ENCODE measurements around the gene SACS. TPM values are rescaled to one million over a fixed set of nuclear protein-coding genes. Genes with fewer than 3 reads are reported as not detected.

The SACS gene
- total RNA-seq, 1 experiment from 2014 or later, result 53.0 TPM

DNA sequence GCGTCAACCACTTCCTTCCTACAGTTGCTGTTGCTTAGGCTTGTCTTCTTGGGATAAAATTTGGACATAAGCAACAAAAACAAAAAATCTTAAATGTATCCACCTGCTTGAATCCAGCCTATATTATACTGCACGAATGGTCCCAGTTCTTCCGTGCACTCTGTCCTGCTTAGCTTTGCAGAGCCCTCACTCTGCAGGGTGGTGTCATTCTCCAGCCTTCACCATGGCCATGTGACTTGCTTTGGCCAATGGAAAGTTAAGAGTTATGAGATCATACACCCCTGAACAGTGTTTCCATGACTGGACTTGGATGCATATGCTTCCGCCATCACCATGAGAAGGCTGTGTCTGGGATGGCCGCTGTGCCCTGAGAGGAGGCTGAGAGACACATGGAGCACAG, 27.4 kb upstream of the SACS start:
- Histone ChIP-seq H3K18ac (ENCODE audit: insufficient read length, low read depth, low read length) (no peak overlapping the region), H2BK5ac (ENCODE audit: insufficient read length, low read length) (no peak overlapping the region), H3K23me2 (ENCODE audit: insufficient read length, low read depth, low read length, poor library complexity, severe bottlenecking) (no peaks in the 10 kb centered on the region), H4K91ac (ENCODE audit: insufficient read length, low read depth, low read length) (no peak overlapping the region), H3K14ac (ENCODE audit: insufficient read depth, low read length) (no peak overlapping the region), H4K8ac (replicated peaks; ENCODE audit: insufficient read length, low read depth, low read length) (no peak overlapping the region), H3K27me3 (ENCODE audit: insufficient read depth, low read length) (no peaks in the 10 kb centered on the region; the same call in 1 of the 2 replicates), H2BK120ac (ENCODE audit: low read depth, low read length, poor library complexity, severe bottlenecking) (no peak overlapping the region), H3K27ac (ENCODE audit: insufficient read length, low read depth, low read length) (no peak overlapping the region), H4K20me1 (ENCODE audit: control insufficient read depth, insufficient read depth, insufficient read length) (no peaks in the 10 kb centered on the region), H3K4me2 (ENCODE audit: insufficient read depth, insufficient read length, low read length) (no peak overlapping the region), H4K5ac (ENCODE audit: insufficient read length, low read depth, low read length) (no peak overlapping the region), H3K9me3 (ENCODE audit: control insufficient read depth, low read depth, low read length) (no peaks in the 10 kb centered on the region), H2BK12ac (ENCODE audit: insufficient read length, low read depth, low read length) (no peak overlapping the region), H3K79me2 (ENCODE audit: insufficient read depth, low read length) (no peaks in the 10 kb centered on the region), H2BK20ac (ENCODE audit: low read depth, low read length, poor library complexity, severe bottlenecking) (no peak overlapping the region), H2AK5ac (ENCODE audit: insufficient read length, low read length) (no peak overlapping the region), H2BK15ac (ENCODE audit: low read depth, low read length) (no peak overlapping the region), H2AFZ (ENCODE audit: low read length) (no peak overlapping the region), H3K79me1 (ENCODE audit: insufficient read depth, low read depth, low read length, poor library complexity, severe bottlenecking) (no peaks in the 10 kb centered on the region), H3K23ac (ENCODE audit: insufficient read length, low read depth, low read length) (no peak overlapping the region), H3K4ac (ENCODE audit: low read depth, low read length) (no peak overlapping the region), H3T11ph (ENCODE audit: low read length) (no peak overlapping the region), H3K9ac (ENCODE audit: extremely low read depth, insufficient read length, low read length) (no peak overlapping the region), H3K4me1 (ENCODE audit: insufficient read depth, low read length) (peaks cover 4% of the 10 kb centered on the region; the same call in 1 of the 2 replicates), H3K56ac (ENCODE audit: insufficient read length, low read depth, low read length) (no peak overlapping the region)
- no peak for DNase-seq
- peaks cover 0 to 7% (median 0%) of the 10 kb centered on the region in 3 experiments; a peak in 2 of 7 replicates for H3K36me3 Mint-ChIP-seq (ENCODE audit: insufficient read depth in 1 of 3, low read depth in 3 of 3)
- no peak overlapping the region for H3K27ac Mint-ChIP-seq
- H3K27me3 Mint-ChIP-seq (ENCODE audit: low read depth), result peaks cover 12% of the 10 kb centered on the region
- WGBS (ENCODE audit: extremely low coverage, insufficient read length, low lambda C conversion rate), result no CpG with 5 or more reads among the region's 5 CpGs
- TF ChIP-seq, protein P1, sequence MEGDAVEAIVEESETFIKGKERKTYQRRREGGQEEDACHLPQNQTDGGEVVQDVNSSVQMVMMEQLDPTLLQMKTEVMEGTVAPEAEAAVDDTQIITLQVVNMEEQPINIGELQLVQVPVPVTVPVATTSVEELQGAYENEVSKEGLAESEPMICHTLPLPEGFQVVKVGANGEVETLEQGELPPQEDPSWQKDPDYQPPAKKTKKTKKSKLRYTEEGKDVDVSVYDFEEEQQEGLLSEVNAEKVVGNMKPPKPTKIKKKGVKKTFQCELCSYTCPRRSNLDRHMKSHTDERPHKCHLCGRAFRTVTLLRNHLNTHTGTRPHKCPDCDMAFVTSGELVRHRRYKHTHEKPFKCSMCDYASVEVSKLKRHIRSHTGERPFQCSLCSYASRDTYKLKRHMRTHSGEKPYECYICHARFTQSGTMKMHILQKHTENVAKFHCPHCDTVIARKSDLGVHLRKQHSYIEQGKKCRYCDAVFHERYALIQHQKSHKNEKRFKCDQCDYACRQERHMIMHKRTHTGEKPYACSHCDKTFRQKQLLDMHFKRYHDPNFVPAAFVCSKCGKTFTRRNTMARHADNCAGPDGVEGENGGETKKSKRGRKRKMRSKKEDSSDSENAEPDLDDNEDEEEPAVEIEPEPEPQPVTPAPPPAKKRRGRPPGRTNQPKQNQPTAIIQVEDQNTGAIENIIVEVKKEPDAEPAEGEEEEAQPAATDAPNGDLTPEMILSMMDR (conservative IDR thresholded peaks at IDR 0.05), result no peak
- H3K4me1 Mint-ChIP-seq, result peaks cover 13 to 19% of the 10 kb centered on the region in 2 experiments; a peak in 3 of 4 replicates
- H3K4me3 Mint-ChIP-seq, result no peak overlapping the region
- peaks cover 5 to 6% of the 10 kb centered on the region in 2 experiments; a peak in 4 of 5 replicates for H3K9me3 Mint-ChIP-seq
